K562 (cell line): Measurements from ENCODE around the gene MYL4. TPM values are rescaled to one million over a fixed set of nuclear protein-coding genes. Genes with fewer than 3 reads are reported as not detected.

Experiments
- BMI1 ChIP-seq: fragments of 150-350 bp; IDR thresholded peaks from 2 replicates; pipeline ENCODE4 v1.6.1; 2014; ENCODE audit warnings: low read length
- CXXC5 ChIP-seq: fragments of 250-450 bp; sonication (Bioruptor Pico); IDR thresholded peaks from 2 replicates; pipeline ENCODE4 v1.8.0; 2022; ENCODE audit warnings: inconsistent platforms, mild to moderate bottlenecking, moderate library complexity
- ELF1 ChIP-seq: fragments of 200-800 bp; sonication (Bioruptor generic); IDR thresholded peaks from 2 replicates; pipeline ENCODE4 v1.6.1; 2016; ENCODE audit warnings: missing genetic modification characterization, missing compliant biosample characterization
- EP400 ChIP-seq: fragments of 450-650 bp; IDR thresholded peaks from 2 replicates; pipeline ENCODE4 v1.6.1; 2017; ENCODE audit warnings: antibody characterized with exemption, mild to moderate bottlenecking, moderate library complexity
- HCFC1 ChIP-seq: IDR thresholded peaks from 2 replicates; pipeline ENCODE4 v1.6.1; 2012; ENCODE audit warnings: low read depth, low read length, improper control_type of control experiment
- MTA3 ChIP-seq: fragments of 450-650 bp; formaldehyde crosslinking; IDR thresholded peaks from 2 replicates; pipeline ENCODE4 v1.6.1; 2017; ENCODE audit warnings: mild to moderate bottlenecking, borderline replicate concordance
- NFE2 ChIP-seq: IDR thresholded peaks from 2 replicates; pipeline ENCODE4 v1.6.1; 2014; ENCODE audit warnings: antibody characterized with exemption, low read depth
- PREB ChIP-seq: sonication (generic); formaldehyde crosslinking; IDR thresholded peaks from 2 replicates; pipeline ENCODE4 v1.8.1; 2023; ENCODE audit warnings: mild to moderate bottlenecking, missing genetic modification reagents
- RBM34 ChIP-seq: fragments of 200-400 bp; formaldehyde crosslinking; IDR thresholded peaks from 2 replicates; pipeline ENCODE4 v1.6.1; 2018; ENCODE audit warnings: low read length, borderline replicate concordance; ENCODE audit not compliant: insufficient read depth
- SMARCA4 ChIP-seq: fragments of 450-650 bp; IDR thresholded peaks from 2 replicates; pipeline ENCODE4 v1.6.1; 2016
- SRF ChIP-seq, 2 experiments: fragments of 250-450, 450-650 bp in 1 of 2; sonication (Bioruptor Pico) in 1 of 2; sonication (generic) in 1 of 2; formaldehyde crosslinking; IDR thresholded peaks; 2 replicates each; pipeline versions ENCODE4 v1.5.0 to v1.5.1; 2020 to 2022; ENCODE audit warnings: mild to moderate bottlenecking in 1 of 2, missing genetic modification reagents in 1 of 2
- SRSF9 ChIP-seq: fragments of 200-400 bp; formaldehyde crosslinking; IDR thresholded peaks from 2 replicates; pipeline ENCODE4 v1.6.1; 2017; ENCODE audit warnings: low read depth, low read length, borderline replicate concordance
- STAG1 ChIP-seq: sonication (generic); formaldehyde crosslinking; IDR thresholded peaks from 2 replicates; pipeline ENCODE4 v1.5.0; 2020; ENCODE audit warnings: missing genetic modification reagents, borderline replicate concordance
- STAT5A ChIP-seq: IDR thresholded peaks from 2 replicates; pipeline ENCODE4 v1.6.1; 2012; ENCODE audit warnings: low read length, inconsistent platforms, borderline replicate concordance
- THAP12 ChIP-seq: fragments of 250-450 bp; sonication (Bioruptor Pico); IDR thresholded peaks from 2 replicates; pipeline ENCODE4 v1.9.0; 2021; ENCODE audit warnings: mild to moderate bottlenecking, inconsistent platforms
- ZFP30 ChIP-seq: fragments of 250-450 bp; sonication (Bioruptor Pico); IDR thresholded peaks from 2 replicates; pipeline ENCODE4 v1.8.0; 2022; ENCODE audit warnings: moderate library complexity, mild to moderate bottlenecking, inconsistent platforms, borderline replicate concordance
- ZNF197 ChIP-seq: fragments of 200-800 bp; sonication (Bioruptor generic); IDR thresholded peaks from 2 replicates; pipeline ENCODE4 v1.6.1; 2016; ENCODE audit warnings: low read depth, missing genetic modification characterization, missing compliant biosample characterization
- ZNF282 ChIP-seq: sonication (generic); formaldehyde crosslinking; IDR thresholded peaks from 2 replicates; pipeline ENCODE4 v1.8.1; 2023; ENCODE audit warnings: missing genetic modification reagents
- ZNF347 ChIP-seq: fragments of 450-650 bp; formaldehyde crosslinking; IDR thresholded peaks from 2 replicates; pipeline ENCODE4 v1.4.0; 2020; ENCODE audit warnings: low read depth, mild to moderate bottlenecking, moderate library complexity
- ZNF384 ChIP-seq: IDR thresholded peaks from 2 replicates; pipeline ENCODE4 v1.6.1; 2012; ENCODE audit warnings: low read depth, low read length, improper control_type of control experiment
- ZSCAN29 ChIP-seq: fragments of 450-650 bp; IDR thresholded peaks from 2 replicates; pipeline ENCODE4 v1.6.1; 2017
- polyA plus RNA-seq, 8 experiments: library from polyadenylated mRNA; depleted of rRNA in 4 of 8; stranded (reverse) in 5 of 8; unstranded in 3 of 8; fragments of >200 nt; fragmentation: Nextera tagmentation in 2 of 8; fragmentation: Illumina TruSeq in 1 of 8; extraction: Ambion mirVana in 2 of 8; extraction: Trizol in 1 of 8; gene quantifications; 2 replicates each; pipeline versions ENCODE4 v1.2.1 to v1.2.3, GENCODE V29; 2011 to 2014; ENCODE audit warnings: inconsistent platforms in 1 of 8, missing spikeins in 1 of 8
- total RNA-seq, 7 experiments: library from RNA; depleted of rRNA in 6 of 7; stranded (reverse); fragments of >200 nt in 6 of 7; fragmentation: Illumina TruSeq in 2 of 7; extraction: Trizol in 2 of 7; gene quantifications; 2 replicates each; pipeline versions ENCODE4 v1.2.1 to v1.2.3, GENCODE V29; 2011 to 2021; ENCODE audit warnings: low replicate concordance in 1 of 7
- TF ChIP-seq, protein P1 (sequence below): fragments of 450-650 bp; conservative IDR thresholded peaks from 2 replicates; pipeline ENCODE4 v1.6.1; 2016; ENCODE audit warnings: missing genetic modification characterization, low read depth, mild to moderate bottlenecking, control low read depth, missing compliant biosample characterization
- TF ChIP-seq, protein P2 (sequence below): sonication (generic); formaldehyde crosslinking; IDR thresholded peaks from 2 replicates; pipeline ENCODE4 v1.8.1; 2023; ENCODE audit warnings: mild to moderate bottlenecking, missing genetic modification reagents

Gene MYL4
- total and polyA plus RNA-seq, 9 of the 15 experiments (the other 6 are each of a cell fraction or from before 2014, with no cell fraction given): 117 to 423 (median 221) TPM

DNA sequence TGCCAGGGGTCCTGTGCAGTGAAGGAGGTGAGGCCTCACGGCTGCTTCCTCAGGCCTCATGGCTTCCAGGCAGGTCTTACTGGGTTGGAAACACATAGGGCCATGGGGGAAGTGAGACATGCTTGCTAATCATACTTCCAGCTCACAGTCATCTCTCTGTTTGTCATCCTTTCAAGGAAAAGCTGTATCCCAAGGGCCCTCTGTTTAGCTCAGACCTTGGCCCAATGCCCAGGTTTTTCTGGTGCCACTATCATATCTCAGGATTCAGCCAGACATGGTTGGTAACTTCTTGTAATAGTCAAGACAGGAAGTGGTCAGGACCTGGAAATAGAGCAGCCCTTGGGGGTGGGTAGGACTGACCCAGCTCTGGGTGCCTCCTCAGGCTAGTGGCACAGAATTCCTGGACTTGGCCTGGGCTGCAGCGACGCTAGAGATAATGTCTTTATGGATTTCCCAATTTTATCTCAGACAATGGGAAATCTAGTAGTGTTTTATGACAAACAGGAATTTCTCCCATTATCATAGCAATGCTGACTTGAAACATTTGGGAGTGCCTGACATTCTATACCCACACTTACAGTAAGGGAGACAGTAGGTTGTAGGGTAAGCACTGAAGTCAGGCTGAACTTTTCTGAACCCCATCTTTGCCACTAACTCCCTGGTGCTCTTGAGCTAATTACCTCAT lies 31.0 kb downstream of the MYL4 start (continued):
- TF ChIP-seq, protein P1, sequence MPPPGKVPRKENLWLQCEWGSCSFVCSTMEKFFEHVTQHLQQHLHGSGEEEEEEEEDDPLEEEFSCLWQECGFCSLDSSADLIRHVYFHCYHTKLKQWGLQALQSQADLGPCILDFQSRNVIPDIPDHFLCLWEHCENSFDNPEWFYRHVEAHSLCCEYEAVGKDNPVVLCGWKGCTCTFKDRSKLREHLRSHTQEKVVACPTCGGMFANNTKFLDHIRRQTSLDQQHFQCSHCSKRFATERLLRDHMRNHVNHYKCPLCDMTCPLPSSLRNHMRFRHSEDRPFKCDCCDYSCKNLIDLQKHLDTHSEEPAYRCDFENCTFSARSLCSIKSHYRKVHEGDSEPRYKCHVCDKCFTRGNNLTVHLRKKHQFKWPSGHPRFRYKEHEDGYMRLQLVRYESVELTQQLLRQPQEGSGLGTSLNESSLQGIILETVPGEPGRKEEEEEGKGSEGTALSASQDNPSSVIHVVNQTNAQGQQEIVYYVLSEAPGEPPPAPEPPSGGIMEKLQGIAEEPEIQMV (tag): no peak
- TF ChIP-seq THAP12: no peak
- no peak for TF ChIP-seq RBM34
- TF ChIP-seq STAT5A: 0 out of 2 replicates have a peak, but pooled peaks have one; percentile 16
- TF ChIP-seq SRSF9: no peak
- no peak for TF ChIP-seq ZNF347
- TF ChIP-seq ZNF384: no peak
- TF ChIP-seq MTA3: 0 out of 2 replicates have a peak, but pooled peaks have one; percentile 52
- TF ChIP-seq PREB (CRISPR knock-in tag): no peak
- peak; percentile 72 for TF ChIP-seq SMARCA4
- no peak for TF ChIP-seq ZSCAN29
- TF ChIP-seq ZNF197 (CRISPR knock-in tag): no peak
- no peak for TF ChIP-seq HCFC1
- TF ChIP-seq CXXC5 (CRISPR knock-in tag): peak; percentile 43; the same call in 1 of the 2 replicates
- no peak for TF ChIP-seq ZNF282
- TF ChIP-seq EP400: peak; percentile 43
- TF ChIP-seq, protein P2, sequence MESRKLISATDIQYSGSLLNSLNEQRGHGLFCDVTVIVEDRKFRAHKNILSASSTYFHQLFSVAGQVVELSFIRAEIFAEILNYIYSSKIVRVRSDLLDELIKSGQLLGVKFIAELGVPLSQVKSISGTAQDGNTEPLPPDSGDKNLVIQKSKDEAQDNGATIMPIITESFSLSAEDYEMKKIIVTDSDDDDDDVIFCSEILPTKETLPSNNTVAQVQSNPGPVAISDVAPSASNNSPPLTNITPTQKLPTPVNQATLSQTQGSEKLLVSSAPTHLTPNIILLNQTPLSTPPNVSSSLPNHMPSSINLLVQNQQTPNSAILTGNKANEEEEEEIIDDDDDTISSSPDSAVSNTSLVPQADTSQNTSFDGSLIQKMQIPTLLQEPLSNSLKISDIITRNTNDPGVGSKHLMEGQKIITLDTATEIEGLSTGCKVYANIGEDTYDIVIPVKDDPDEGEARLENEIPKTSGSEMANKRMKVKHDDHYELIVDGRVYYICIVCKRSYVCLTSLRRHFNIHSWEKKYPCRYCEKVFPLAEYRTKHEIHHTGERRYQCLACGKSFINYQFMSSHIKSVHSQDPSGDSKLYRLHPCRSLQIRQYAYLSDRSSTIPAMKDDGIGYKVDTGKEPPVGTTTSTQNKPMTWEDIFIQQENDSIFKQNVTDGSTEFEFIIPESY (CRISPR knock-in tag): no peak
- no peak for TF ChIP-seq BMI1
- TF ChIP-seq STAG1 (CRISPR knock-in tag): no peak
- TF ChIP-seq SRF (CRISPR knock-in tag; IDR thresholded peaks at IDR 0.05): 0 out of 4 replicates have a peak, but pooled peaks of 1 of the 2 experiments have one; percentile 25
- TF ChIP-seq ELF1: peak; percentile 20; the same call in 1 of the 2 replicates
- TF ChIP-seq NFE2: 0 out of 2 replicates have a peak, but pooled peaks have one; percentile 1
- TF ChIP-seq ZFP30 (CRISPR knock-in tag): no peak
